ENCODE data around the gene NTS.

Gene NTS, protein sequence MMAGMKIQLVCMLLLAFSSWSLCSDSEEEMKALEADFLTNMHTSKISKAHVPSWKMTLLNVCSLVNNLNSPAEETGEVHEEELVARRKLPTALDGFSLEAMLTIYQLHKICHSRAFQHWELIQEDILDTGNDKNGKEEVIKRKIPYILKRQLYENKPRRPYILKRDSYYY

DNA sequence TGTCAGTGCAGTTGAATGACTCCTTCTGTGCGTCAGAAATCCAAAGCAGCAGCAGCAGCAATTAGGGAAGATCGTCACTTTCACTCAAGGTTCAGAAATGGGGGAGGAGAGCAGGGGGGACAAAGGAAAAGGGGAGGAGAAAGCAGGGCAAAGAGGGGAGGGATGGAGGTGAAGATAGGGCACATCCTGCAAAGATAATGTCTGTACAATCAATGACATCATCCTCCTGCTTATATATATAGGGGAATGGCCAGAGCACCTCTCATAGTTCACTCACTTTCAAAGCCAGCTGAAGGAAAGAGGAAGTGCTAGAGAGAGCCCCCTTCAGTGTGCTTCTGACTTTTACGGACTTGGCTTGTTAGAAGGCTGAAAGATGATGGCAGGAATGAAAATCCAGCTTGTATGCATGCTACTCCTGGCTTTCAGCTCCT lies at the start of gene NTS:
NTS (plus strand) TSS at position 265 of the 431 bp plus-strand sequence; CDS start at position 374, 109 bp downstream.
- FAIRE-seq = no peak

DNA sequence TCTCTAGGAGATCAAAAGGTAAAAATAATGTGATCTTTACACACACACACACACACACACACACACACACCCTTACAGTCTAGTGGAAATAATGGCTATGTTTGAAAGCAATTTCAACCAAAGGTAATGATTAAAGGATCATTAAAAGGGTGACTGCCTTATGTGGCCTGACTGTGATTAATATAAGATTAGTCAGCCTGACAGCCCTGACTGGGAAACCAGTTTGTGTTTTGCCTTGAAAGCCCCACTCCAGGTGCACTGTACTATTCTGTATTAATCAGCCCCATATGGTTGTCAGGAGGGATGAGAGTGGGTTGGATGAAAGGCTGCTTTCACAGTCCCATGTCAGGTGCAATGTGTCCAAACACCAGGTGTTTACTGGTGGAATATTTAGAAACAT lies 48.3 kb upstream of the NTS start:
- no peak for FAIRE-seq

DNA sequence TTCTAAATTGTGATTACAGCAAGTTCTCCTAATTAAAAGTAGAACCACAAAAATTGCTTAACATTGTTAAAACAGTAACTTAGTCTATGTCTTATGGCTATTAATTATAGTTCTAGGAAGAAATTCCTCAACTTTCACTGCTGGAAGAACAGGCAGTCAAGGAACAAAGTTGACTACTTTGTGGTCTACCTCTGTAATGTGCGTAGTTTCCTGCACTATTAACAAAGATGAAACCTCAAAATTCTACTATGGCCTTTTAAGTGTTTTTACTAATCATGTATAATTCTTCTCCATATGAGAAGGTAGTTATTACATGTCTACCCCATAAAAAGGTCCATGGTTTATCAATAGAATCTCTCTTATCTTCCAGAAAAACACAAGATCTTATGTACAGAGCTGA lies 45.5 kb upstream of the NTS start:
- FAIRE-seq = no peak

DNA sequence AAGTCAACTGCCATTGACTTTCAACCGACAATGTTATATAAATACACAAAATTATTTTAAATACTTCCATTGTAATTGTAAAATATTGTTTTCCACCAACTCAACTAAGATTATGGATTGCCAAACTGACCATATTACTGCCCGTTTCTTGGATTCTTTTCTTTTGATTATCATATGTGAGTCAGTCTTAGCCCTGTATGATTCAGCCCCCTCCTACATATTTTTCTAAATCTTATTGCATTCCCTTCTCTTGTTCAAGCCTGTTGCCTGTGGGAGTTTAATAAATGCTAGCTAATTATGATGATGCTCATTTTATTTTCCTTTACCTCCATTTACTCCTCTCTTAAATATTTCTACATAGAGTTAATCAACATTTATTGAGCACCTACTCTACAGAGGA lies 44.7 kb upstream of the NTS start:
- no peak for FAIRE-seq

DNA sequence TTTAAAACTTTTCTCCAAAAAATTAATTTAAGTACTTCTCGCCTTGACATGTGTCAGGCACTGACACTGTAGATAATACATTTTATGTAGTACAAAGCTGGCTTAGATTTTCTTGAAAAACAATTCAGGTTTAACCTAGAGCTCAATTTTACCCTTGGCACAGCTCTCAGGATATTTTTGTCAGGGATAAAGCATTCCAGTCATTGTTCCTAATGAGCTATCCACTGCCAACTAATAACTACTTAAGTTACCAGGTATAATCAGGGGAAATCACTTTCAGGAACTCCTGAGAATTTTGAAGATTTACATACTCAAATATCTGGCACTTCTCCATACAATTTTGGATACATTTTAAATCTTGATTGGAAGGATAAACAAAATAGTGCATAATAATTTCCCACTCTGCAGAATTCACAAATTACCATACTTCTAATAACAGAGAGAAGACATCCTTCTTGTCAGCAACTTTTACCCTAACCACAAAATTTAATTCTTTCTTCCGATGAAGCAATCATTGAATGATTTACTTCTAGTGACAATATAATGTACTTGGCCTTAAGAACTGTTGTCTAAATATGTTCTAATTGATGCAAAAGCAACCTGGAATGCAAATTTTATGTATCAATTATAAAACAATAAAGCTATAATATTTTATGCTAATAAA lies 42.6 kb upstream of the NTS start:
- no peak for FAIRE-seq

DNA sequence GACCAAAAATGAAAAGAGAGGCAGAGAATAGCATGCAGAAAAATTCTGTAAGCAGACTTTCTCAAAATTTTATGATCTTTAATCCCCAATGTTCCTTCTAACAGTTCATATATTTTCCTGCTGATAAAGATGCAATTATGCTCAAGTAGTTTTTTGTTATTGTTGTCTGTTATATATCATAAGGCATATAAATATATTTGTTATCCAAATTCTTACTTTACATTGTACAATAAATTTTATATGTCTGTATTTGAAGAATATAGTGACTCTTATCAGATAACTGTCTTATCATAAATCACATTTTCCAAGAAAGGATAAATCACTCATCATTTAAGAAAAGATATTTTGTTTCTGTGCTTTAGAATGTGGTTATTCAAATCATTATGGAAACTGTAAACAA lies 40.5 kb upstream of the NTS start:
- FAIRE-seq = no peak

DNA sequence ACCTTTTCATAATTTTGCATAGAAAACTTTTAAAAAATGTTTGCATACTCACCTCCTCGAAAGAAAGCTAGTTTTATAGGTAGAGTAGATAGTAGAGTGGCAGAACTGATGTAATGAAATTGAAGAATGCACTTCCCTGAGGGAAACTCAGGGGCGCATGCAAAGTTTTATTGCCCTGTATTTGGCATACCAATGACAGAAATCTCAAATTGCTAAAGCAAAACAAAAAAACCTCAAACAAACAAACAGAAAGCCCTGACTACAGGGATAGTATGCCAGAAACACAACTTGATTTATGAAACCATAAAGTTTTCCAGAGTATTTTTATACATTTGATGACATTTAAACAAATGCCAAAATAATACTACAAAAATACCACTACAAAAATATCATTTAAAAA lies 39.7 kb upstream of the NTS start:
- FAIRE-seq = no peak

DNA sequence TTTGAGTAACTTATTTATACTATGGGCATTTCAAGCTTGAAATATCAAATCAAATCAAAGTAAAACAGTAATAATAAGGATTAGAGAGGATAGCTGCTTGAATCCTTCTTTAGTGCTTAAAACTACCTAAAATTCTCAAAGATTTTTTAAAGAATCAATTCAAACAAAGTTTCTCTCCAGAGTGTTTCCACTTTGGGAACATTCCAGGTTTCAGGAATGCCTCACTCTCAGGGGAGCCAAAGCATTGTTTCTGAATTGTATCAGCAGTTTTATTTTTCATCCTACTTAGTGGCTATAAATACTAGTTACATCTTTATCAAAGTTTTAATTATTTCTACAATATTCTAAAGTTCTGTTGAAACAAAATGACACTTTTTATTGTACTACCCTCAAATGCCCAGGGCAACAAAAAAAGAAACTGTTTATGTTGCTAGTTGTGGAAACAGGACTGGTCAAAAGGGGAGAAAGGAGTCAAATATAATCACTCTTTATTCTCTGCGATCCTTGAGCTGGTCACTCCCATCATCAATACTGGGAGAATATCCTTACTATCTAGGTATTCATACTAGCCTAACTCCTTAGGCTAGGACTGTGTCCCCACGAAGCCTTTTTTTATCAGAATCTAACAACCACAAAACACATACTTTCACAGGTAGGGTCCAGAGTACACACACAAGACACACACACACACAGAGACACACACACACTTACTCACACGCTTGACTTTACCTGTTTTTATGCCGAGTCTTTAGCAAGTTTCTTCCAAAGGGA lies 38.5 kb upstream of the NTS start:
- FAIRE-seq = no peak

DNA sequence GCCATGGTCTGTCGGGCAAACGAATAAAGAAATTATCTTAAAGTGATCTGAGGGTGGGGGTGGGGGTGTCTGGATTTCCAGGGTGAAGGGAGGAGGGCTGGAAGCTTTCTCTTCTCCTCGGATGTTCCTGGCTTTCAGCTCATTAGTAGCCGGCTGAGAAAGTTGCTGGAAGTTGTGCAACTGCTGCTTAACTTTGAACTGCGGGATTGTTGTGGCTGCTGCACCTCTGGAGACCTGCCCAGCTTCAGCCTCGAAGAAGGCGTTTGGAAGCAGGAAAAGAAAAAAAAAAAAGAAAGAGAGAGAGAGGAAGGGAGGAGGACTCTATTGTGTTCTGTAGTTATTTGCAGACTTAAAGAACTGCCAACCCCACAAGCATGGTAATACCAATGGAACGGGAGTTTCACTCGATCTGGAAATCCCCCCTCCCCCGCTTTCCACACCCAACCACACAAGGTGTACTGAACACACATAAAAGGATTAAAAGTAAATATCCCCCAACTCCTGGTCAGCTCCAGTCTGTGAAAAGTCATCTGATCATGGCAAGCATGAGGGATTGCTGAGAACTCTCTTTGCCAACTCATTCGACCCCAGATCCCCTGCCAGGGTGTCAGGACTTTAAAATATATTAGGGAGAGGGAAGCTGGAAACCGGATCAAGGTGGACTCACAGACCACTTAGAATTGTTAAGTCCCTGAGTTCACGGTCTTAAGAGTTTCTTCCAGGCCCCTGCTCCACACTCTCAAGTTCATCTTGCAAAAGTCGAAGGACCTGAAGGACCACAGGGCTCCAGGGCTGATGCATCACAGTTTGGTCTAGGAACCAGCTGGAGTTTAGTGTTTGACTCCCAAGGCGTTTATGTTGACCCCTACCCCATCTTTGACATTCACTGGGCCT lies 37.7 kb upstream of the NTS start, which contains the start of gene RASSF9:
RASSF9 (minus strand) TSS at position 213 of the 894 bp plus-strand sequence; CDS start at position 5, 208 bp downstream.
- no peak for FAIRE-seq

DNA sequence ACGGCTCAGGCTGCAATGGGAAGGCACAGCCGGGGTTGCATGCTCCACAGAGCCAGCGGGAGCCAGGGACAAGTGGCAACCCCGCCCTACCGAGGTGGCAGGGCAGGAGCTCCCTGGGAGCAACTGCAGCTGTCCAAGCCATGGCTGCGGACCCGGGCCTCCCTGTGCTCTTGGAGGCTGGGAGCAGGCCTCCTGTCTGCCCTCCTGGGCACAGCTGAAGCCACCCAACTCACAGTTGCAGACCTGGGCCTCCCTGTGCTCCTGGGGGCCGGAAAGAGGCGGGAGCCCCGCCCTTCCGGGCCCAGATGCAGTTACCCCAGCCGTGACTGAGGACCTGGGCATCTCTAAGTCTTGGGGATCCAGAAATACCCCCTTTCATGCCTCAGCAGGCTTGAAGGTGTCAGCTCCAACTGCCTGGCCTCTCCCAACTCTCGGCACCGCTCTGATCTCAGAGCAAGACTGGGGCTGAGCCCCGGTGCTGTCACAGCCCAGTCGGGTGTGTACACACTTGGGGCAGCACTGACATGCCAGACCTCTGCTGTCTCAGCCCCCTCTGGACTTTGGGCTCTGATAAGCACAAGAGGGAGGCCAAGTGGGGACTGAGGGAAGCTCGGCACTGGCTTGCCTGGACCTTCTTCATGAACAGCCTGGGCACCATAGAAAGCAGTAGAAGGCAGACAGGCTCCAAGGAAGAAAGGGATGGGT lies 30.3 kb upstream of the NTS start:
- no peak for FAIRE-seq

DNA sequence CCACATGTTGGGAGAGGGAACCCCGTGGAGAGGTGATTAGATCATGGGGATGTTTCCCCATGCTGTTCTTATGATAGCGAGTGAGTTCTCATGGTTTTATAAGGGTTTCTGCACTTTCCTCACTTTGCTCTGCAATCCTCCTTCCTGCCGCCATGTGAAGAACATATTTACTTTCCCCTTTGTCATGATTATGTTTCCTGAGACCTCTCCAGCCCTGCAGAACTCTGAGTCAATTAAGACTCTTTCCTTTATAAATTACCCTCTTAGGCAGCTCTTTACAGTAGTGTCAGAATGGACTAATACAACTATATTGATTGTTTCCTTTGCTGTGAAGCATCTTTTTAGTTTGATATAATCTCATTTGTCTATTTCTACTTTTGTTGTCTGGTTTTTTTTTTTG lies 24.8 kb upstream of the NTS start:
- no peak for FAIRE-seq

DNA sequence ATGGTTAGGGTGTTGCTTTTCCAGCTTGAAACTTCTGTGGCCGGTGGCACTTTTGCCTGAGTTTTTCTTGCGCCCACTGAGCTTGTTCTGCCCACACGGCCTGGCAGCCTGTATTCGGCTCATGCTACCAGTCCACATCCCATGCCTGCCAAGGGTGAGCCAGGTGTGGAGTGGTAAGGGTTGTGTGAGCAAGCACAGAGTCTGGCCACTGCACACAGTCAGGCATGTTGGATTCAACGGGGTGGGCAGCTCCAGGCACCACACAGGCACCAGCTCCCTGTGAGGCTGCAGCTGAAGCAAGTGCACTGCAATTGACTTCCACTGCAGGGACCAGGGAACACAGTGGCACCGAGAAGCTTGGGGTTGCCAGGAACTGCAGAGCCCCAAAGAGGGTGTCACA lies 18.8 kb upstream of the NTS start:
- no peak for FAIRE-seq

DNA sequence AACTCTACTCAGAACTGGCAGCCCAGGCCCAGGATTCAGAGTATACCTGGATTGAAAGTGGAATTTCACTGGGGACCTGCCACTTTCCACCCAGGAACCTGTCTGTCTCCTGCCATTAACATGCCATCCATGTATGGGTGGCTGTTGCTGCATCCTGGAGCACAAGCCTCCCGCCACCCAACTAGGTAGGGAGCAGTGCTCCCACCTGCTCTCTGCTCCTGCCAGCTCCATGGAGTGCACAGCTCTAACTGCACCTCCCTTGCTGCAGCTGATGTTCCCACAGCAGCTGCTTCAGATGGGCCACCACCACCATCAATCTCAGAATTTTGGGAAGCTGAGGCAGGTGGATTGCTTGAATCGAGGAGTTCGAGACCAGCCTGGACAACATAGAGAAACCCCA lies 17.1 kb upstream of the NTS start:
- FAIRE-seq = no peak

DNA sequence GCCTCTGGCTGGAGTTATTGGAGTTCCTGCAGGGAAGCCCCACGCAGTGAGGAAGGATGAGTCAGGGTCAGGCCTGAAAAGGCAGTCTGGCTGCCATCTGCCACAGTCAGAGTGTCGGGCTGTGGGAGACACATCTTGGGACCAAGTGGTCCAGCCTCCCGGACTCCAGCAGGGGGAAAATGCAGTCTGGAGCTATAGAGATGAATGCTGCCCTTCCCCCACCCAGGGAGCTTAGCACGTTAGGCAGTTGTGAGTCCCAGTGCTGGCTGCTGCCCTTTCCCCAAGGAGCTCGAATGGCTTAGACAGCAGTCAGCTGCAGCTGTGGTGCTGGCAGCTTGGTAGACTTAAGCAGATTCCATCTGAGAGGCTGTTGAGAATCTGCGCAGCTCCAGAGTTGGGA lies 8.2 kb upstream of the NTS start:
- no peak for FAIRE-seq

DNA sequence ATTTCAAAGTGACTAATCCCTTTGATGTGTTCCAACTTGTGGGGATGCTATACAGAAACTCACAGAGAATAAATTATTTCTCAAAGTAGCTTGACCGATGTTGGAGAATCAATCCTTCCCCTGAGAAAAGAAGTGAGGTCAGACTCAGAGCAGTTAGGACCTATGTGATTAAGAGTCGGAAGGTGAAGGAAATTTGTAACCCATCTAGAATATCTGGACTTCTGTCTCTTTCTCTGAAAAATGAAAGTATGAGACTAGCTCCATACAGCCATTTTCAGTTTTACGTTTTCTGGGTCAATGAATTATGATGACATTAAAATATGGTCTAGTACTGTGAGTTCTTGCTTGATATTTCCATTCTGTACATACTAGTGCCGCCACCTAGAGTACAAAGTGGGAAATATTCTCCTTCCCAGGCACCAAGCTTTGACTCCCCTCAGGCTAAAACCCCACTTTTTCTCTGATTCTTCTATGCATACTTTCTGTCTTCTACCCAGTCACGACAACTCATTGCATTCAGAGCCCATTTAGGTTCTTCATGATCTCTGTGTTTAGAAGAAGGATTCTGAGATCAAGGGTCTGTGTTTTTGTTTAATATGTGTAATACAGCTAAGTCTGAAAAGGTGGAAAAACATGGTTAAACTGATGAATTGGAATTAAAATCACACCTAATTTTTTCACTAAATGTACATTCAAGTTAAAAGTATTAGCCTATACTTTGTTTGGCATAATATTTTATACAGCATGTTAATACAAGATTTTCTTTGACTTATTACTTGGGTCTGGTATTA lies 6.9 kb upstream of the NTS start:
- FAIRE-seq = peak; percentile 19

DNA sequence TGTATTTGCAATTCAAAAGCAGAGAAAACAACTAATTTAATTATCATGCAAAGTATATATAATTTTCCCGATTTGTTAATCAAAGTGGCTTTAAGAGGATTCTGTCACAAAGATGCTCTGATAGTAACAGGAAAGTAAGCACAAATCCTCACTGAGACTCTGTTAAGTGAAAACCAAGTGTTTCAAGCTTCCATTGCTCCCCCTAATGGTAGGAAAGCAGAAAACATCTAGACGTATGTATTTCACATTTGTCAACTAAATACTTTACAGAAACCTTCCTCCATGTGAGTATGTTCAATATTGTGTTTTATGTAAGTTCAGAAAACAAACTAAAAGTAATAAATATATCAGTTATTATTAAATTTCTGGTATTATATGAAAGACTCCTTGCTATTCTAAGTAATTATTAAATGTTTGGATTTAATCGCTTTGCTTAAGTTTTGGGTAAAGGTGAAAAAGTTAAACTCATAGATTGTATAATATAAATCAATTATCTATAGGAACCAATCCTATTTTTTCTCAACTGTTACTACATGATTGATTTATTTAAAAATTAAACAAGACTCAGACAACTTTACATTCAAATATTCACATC lies 1.5 kb upstream of the NTS start:
- FAIRE-seq = peak; percentile 96

DNA sequence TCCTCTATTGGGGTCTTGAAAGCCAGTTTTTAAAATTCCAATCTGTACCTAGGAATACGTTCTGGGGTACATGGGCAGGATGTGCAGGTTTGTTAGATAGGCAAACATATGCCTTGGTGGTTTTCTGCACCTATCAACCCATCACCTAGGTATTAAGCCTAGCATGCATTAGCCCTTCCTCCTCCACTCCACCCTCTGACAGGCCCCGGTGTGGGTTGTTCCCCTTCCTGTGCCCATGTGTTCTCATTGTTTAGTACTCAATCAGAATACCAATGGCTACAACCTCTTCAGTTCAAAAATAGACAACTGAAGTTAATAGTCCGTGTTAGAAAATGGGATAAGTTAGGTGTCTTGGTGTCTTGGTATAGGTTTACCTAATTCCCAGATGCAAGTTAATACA lies 3.4 kb downstream of the NTS start:
- no peak for FAIRE-seq

DNA sequence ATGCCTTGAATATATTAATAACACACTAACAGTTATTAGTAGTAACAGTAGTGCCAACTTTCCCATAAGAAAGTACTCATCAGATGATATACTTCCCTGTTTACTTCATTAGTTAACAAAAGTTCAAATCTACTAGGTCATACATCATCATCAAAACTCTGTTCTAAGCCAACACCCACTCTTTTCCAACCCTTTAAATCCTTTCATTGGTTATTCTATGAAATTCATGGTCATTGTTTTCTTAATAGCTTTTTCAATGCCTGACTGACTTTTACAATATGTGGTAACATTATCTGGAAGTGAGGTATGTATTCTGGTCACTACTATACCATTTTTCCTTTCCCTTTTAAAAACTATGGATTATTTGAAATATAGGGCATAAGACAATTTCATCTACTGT lies 9.7 kb downstream of the NTS start:
- FAIRE-seq = no peak

DNA sequence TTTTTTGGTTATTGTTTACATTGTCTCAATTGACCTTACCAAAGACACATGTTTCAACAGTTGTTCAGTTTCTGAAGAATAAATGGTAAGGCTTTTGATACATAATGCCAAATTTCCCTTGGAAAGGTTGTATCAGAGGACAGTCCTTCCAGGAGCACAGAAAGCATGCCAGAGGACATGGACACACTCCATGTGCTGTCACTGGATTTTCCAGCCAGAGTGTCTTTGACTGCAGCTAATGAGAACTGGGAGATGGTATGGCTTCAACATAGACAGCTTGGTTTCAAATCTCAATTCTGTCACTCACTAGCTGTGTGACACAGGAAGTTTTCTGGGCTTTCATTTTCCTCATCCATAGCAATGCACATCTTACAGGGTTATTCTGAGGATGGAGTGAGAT lies 20.6 kb downstream of the NTS start:
- FAIRE-seq = no peak

DNA sequence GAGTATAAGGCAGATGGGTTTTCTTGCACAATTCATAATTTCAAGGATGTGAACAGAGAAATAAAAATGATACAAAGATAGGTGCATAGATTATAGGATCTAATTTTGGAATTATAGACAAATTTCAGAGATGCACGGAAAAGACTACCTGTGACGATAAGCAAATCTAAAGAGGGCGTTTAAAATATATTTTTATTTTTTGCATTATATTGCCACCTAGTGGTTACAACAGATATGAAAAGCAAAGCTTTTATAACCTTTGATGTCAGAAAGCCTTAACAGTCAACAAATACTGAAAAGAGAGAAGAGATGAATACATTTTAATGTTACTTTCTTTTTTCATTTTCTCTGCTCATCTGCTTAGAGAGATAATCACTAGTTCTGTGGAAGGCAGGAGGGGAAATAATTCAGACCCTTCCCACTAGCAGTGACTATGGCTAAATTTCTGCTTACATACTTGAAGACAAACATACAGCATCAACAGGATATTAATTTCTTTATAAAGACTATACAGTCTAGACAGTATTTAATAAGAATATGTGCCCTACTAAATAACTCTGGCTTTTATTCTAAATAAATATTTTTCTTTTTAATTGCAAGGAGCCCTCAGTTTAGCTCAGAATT lies 46.3 kb downstream of the NTS start:
- FAIRE-seq = peak; percentile 93

All from G401.6 (cell line).